HepG2 (cell line): ENCODE measurements around the gene SMURF2. TPM values are rescaled to one million over a fixed set of nuclear protein-coding genes. Genes with fewer than 3 reads are reported as not detected.

Experiments
- ATF1 ChIP-seq: IDR thresholded peaks from 2 replicates; pipeline ENCODE4 v1.6.1; 2016; ENCODE audit warnings: mild to moderate bottlenecking, control low read depth
- ELF4 ChIP-seq: sonication (generic); formaldehyde crosslinking; IDR thresholded peaks from 2 replicates; pipeline ENCODE4 v1.5.0; 2020; ENCODE audit warnings: missing genetic modification reagents, mild to moderate bottlenecking, moderate library complexity, borderline replicate concordance
- GABPA ChIP-seq, 2 experiments: IDR thresholded peaks; 2 replicates each; pipeline ENCODE4 v1.6.1; 2011 to 2016; ENCODE audit warnings: low read depth in 2 of 2, low read length in 1 of 2, missing biosample characterization in 1 of 2, missing genetic modification characterization in 1 of 2
- HDAC2 ChIP-seq: sonication (generic); formaldehyde crosslinking; IDR thresholded peaks from 2 replicates; pipeline ENCODE4 v1.4.0; 2020; ENCODE audit warnings: missing genetic modification reagents
- KAT8 ChIP-seq: IDR thresholded peaks from 2 replicates; pipeline ENCODE4 v1.6.1; 2016; ENCODE audit warnings: missing genetic modification reagents, missing compliant biosample characterization
- NBN ChIP-seq: fragments of 450-650 bp; conservative IDR thresholded peaks from 2 replicates; pipeline ENCODE4 v1.6.1; 2017
- NFYB ChIP-seq: sonication (generic); formaldehyde crosslinking; IDR thresholded peaks from 2 replicates; pipeline ENCODE4 v1.4.0; 2020; ENCODE audit warnings: missing genetic modification reagents
- NKX3-1 ChIP-seq: sonication (generic); formaldehyde crosslinking; IDR thresholded peaks from 2 replicates; pipeline ENCODE4 v1.5.0; 2020; ENCODE audit warnings: missing genetic modification reagents
- POGZ ChIP-seq: sonication (generic); formaldehyde crosslinking; IDR thresholded peaks from 2 replicates; pipeline ENCODE4 v1.4.0; 2020; ENCODE audit warnings: mild to moderate bottlenecking, missing genetic modification reagents
- ZIK1 ChIP-seq: sonication (generic); formaldehyde crosslinking; IDR thresholded peaks from 2 replicates; pipeline ENCODE4 v1.5.0; 2020; ENCODE audit warnings: mild to moderate bottlenecking, low read depth, missing genetic modification reagents, borderline replicate concordance
- ZNF10 ChIP-seq: sonication (generic); formaldehyde crosslinking; IDR thresholded peaks from 2 replicates; pipeline ENCODE4 v1.4.0; 2020; ENCODE audit warnings: mild to moderate bottlenecking, low read depth, missing genetic modification reagents, borderline replicate concordance
- ZNF432 ChIP-seq: sonication (generic); formaldehyde crosslinking; IDR thresholded peaks from 2 replicates; pipeline ENCODE4 v1.5.0; 2020; ENCODE audit warnings: missing genetic modification reagents, mild to moderate bottlenecking, borderline replicate concordance
- ZSCAN12 ChIP-seq: sonication (generic); formaldehyde crosslinking; IDR thresholded peaks from 2 replicates; pipeline ENCODE4 v1.9.0; 2021; ENCODE audit warnings: mild to moderate bottlenecking, missing genetic modification reagents
- polyA plus RNA-seq, 8 experiments: library from polyadenylated mRNA; depleted of rRNA in 3 of 8; stranded (reverse) in 7 of 8; unstranded in 1 of 8; fragments of >200 nt; fragmentation: Illumina TruSeq in 4 of 8; extraction: Trizol in 4 of 8; gene quantifications; 2 replicates each; pipeline versions ENCODE4 v1.2.1 to v1.2.3, GENCODE V29; 2011 to 2016; ENCODE audit warnings: low read depth in 4 of 8, missing spikeins in 1 of 8, mixed read lengths in 1 of 8; ENCODE audit not compliant: insufficient read depth in 1 of 8
- total RNA-seq, 5 experiments: library from RNA; depleted of rRNA; stranded (reverse); fragments of >200 nt; fragmentation: Illumina TruSeq; extraction: Trizol; gene quantifications; 2 replicates each; pipeline ENCODE4 v1.2.3, GENCODE V29; 2016; ENCODE audit warnings: low read depth in 1 of 5
- TF ChIP-seq, protein P1 (sequence below): sonication (generic); formaldehyde crosslinking; IDR thresholded peaks from 2 replicates; pipeline ENCODE4 v1.4.0; 2020; ENCODE audit warnings: missing genetic modification reagents
- TF ChIP-seq, protein P2 (sequence below): sonication (generic); formaldehyde crosslinking; IDR thresholded peaks from 2 replicates; pipeline ENCODE4 v1.9.0; 2022; ENCODE audit warnings: low read depth, missing genetic modification reagents
- TF ChIP-seq, protein P3 (sequence below): sonication (generic); formaldehyde crosslinking; IDR thresholded peaks from 2 replicates; pipeline ENCODE4 v1.9.0; 2021; ENCODE audit warnings: missing genetic modification reagents, borderline replicate concordance
- TF ChIP-seq, protein P4 (sequence below): sonication (generic); formaldehyde crosslinking; IDR thresholded peaks from 2 replicates; pipeline ENCODE4 v1.4.0; 2020; ENCODE audit warnings: mild to moderate bottlenecking, missing genetic modification reagents

The SMURF2 gene
- total and polyA plus RNA-seq, 2 of the 13 experiments (the other 11 are each of a cell fraction or from before 2014, with no cell fraction given) = 14.9 to 24.3 TPM

DNA sequence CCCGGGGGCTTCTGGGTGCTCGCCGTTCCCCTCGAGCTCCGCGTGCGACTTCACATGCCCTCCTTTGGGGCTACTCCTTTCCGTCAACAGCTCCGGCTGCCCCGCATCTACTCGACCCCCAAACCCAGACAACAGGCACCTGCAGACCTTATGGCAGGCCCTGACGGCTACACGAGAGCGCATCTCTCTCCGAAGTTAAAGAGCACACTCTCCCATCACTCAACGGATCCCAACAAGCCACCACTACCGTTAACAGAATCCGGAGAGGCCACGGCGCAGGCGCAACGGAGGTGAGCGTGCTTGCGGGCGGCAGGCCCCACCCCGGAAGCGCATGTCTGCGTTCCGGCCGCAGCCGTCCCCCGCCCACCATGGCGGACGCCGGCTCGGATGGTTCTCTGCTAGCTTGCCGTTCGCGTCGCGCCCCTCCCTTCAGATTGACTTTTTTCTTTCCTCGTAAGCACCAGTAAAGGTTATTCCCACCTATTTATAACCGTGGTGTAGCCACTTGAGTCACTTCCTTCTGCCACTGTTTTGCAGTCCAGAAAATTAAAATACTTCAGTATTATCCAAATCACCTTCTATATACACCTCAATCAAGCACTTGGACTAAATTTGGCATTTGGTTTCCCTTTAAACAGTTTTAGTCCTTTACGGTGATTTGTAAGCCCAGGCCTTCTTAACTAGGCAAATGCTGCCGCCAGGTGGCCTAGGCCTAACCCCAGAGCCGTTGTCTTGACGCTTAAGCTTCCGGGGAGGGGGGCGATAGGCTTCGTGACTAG, 165.1 kb downstream of the SMURF2 start, which contains the start of gene POLG2 (continued):
- TF ChIP-seq, protein P1, sequence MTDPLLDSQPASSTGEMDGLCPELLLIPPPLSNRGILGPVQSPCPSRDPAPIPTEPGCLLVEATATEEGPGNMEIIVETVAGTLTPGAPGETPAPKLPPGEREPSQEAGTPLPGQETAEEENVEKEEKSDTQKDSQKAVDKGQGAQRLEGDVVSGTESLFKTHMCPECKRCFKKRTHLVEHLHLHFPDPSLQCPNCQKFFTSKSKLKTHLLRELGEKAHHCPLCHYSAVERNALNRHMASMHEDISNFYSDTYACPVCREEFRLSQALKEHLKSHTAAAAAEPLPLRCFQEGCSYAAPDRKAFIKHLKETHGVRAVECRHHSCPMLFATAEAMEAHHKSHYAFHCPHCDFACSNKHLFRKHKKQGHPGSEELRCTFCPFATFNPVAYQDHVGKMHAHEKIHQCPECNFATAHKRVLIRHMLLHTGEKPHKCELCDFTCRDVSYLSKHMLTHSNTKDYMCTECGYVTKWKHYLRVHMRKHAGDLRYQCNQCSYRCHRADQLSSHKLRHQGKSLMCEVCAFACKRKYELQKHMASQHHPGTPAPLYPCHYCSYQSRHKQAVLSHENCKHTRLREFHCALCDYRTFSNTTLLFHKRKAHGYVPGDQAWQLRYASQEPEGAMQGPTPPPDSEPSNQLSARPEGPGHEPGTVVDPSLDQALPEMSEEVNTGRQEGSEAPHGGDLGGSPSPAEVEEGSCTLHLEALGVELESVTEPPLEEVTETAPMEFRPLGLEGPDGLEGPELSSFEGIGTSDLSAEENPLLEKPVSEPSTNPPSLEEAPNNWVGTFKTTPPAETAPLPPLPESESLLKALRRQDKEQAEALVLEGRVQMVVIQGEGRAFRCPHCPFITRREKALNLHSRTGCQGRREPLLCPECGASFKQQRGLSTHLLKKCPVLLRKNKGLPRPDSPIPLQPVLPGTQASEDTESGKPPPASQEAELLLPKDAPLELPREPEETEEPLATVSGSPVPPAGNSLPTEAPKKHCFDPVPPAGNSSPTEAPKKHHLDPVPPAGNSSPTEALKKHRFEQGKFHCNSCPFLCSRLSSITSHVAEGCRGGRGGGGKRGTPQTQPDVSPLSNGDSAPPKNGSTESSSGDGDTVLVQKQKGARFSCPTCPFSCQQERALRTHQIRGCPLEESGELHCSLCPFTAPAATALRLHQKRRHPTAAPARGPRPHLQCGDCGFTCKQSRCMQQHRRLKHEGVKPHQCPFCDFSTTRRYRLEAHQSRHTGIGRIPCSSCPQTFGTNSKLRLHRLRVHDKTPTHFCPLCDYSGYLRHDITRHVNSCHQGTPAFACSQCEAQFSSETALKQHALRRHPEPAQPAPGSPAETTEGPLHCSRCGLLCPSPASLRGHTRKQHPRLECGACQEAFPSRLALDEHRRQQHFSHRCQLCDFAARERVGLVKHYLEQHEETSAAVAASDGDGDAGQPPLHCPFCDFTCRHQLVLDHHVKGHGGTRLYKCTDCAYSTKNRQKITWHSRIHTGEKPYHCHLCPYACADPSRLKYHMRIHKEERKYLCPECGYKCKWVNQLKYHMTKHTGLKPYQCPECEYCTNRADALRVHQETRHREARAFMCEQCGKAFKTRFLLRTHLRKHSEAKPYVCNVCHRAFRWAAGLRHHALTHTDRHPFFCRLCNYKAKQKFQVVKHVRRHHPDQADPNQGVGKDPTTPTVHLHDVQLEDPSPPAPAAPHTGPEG = no peak; the same call in 1 of the 2 replicates
- TF ChIP-seq GABPA (IDR thresholded peaks at IDR 0.05; ENCODE audit: low read depth, low read length) (peak; percentile 88), GABPA (CRISPR knock-in tag; IDR thresholded peaks at IDR 0.05; ENCODE audit: low read depth) (peak; percentile 90), NFYB (CRISPR knock-in tag) (peak; percentile 19; the same call in 1 of the 2 replicates), ATF1 (CRISPR knock-in tag) (peak; percentile 53; the same call in 1 of the 2 replicates), POGZ (peak; percentile 84), ZNF432 (no peak), HDAC2 (CRISPR knock-in tag) (peak; percentile 76), ELF4 (CRISPR knock-in tag) (no peak), ZNF10 (no peak), NKX3-1 (CRISPR knock-in tag) (peak; percentile 77), ZSCAN12 (CRISPR knock-in tag) (no peak), KAT8 (CRISPR knock-in tag) (peak; percentile 92), NBN (no peak), ZIK1 (CRISPR knock-in tag) (no peak)
- TF ChIP-seq, protein P2, sequence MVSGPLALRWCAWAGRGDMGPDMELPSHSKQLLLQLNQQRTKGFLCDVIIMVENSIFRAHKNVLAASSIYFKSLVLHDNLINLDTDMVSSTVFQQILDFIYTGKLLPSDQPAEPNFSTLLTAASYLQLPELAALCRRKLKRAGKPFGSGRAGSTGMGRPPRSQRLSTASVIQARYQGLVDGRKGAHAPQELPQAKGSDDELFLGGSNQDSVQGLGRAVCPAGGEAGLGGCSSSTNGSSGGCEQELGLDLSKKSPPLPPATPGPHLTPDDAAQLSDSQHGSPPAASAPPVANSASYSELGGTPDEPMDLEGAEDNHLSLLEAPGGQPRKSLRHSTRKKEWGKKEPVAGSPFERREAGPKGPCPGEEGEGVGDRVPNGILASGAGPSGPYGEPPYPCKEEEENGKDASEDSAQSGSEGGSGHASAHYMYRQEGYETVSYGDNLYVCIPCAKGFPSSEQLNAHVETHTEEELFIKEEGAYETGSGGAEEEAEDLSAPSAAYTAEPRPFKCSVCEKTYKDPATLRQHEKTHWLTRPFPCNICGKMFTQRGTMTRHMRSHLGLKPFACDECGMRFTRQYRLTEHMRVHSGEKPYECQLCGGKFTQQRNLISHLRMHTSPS (CRISPR knock-in tag) = no peak
- TF ChIP-seq, protein P3, sequence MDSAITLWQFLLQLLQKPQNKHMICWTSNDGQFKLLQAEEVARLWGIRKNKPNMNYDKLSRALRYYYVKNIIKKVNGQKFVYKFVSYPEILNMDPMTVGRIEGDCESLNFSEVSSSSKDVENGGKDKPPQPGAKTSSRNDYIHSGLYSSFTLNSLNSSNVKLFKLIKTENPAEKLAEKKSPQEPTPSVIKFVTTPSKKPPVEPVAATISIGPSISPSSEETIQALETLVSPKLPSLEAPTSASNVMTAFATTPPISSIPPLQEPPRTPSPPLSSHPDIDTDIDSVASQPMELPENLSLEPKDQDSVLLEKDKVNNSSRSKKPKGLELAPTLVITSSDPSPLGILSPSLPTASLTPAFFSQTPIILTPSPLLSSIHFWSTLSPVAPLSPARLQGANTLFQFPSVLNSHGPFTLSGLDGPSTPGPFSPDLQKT (CRISPR knock-in tag) = no peak
- TF ChIP-seq, protein P4, sequence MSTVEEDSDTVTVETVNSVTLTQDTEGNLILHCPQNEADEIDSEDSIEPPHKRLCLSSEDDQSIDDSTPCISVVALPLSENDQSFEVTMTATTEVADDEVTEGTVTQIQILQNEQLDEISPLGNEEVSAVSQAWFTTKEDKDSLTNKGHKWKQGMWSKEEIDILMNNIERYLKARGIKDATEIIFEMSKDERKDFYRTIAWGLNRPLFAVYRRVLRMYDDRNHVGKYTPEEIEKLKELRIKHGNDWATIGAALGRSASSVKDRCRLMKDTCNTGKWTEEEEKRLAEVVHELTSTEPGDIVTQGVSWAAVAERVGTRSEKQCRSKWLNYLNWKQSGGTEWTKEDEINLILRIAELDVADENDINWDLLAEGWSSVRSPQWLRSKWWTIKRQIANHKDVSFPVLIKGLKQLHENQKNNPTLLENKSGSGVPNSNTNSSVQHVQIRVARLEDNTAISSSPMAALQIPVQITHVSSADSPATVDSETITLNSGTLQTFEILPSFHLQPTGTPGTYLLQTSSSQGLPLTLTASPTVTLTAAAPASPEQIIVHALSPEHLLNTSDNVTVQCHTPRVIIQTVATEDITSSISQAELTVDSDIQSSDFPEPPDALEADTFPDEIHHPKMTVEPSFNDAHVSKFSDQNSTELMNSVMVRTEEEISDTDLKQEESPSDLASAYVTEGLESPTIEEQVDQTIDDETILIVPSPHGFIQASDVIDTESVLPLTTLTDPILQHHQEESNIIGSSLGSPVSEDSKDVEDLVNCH (CRISPR knock-in tag) = no peak
